Neural cell (in vitro differentiated cells): ENCODE measurements around the gene SLC16A4. TPM values are rescaled to one million over a fixed set of nuclear protein-coding genes. Genes with fewer than 3 reads are reported as not detected.
A peak's percentile ranks its signal among the peaks of the same experiment; 100 is the strongest.

ENCODE experiments used
- H2AFZ ChIP-seq: fragments of 200-600, 300-800 bp; sonication (generic), shearing (Covaris generic); 2 replicates; pipeline ENCODE4 v1.6.0; 2014; ENCODE audit warnings: low read depth, mild to moderate bottlenecking, antibody characterized with exemption, low read length, moderate library complexity
- H3F3A ChIP-seq: fragments of 200-600 bp; shearing (Covaris generic); 2 replicates; pipeline ENCODE4 v1.6.1; 2016; ENCODE audit warnings: mild to moderate bottlenecking, moderate library complexity, mixed read lengths, antibody characterized with exemption, low read length; ENCODE audit not compliant: insufficient read depth, poor library complexity, severe bottlenecking
- H3K27ac ChIP-seq: fragments of 200-600, 300-800 bp; sonication (generic), shearing (Covaris generic); 2 replicates; pipeline ENCODE4 v1.5.1; 2014; ENCODE audit warnings: mild to moderate bottlenecking, low read length, moderate library complexity
- H3K27me3 ChIP-seq: fragments of 300-800, 200-600 bp; sonication (generic), shearing (Covaris generic); 2 replicates; pipeline ENCODE4 v1.6.0; 2014; ENCODE audit warnings: mild to moderate bottlenecking, low read depth, low read length, moderate library complexity; ENCODE audit not compliant: insufficient read depth
- H3K36me3 ChIP-seq: fragments of 300-800, 200-600 bp; sonication (generic), shearing (Covaris generic); 2 replicates; pipeline ENCODE4 v1.5.1; 2014; ENCODE audit warnings: mild to moderate bottlenecking, antibody characterized with exemption, low read length, moderate library complexity; ENCODE audit not compliant: insufficient read depth
- H3K4me2 ChIP-seq: fragments of 300-800, 200-600 bp; sonication (generic), shearing (Covaris generic); 2 replicates; pipeline ENCODE4 v1.6.0; 2014; ENCODE audit warnings: mild to moderate bottlenecking, low read length
- H3K4me3 ChIP-seq: fragments of 300-800, 200-600 bp; sonication (generic), shearing (Covaris generic); 2 replicates; pipeline ENCODE4 v1.5.1; 2014; ENCODE audit warnings: mild to moderate bottlenecking, low read length, moderate library complexity
- H3K79me2 ChIP-seq: fragments of 200-600 bp; shearing (Covaris generic); replicated peaks from 2 replicates; pipeline ENCODE4 v1.6.0; 2014; ENCODE audit warnings: mild to moderate bottlenecking, low read length, moderate library complexity; ENCODE audit not compliant: insufficient read depth
- H3K9ac ChIP-seq: fragments of 300-800, 200-600 bp; sonication (generic), shearing (Covaris generic); 2 replicates; pipeline ENCODE4 v1.6.1; 2016; ENCODE audit warnings: mild to moderate bottlenecking, low read length, mixed read lengths
- H3K9me2 ChIP-seq: fragments of 200-600 bp; shearing (Covaris generic); 2 replicates; pipeline ENCODE4 v1.6.1; 2016; ENCODE audit warnings: mild to moderate bottlenecking, low read length, mixed read lengths; ENCODE audit not compliant: insufficient read depth
- H3K9me3 ChIP-seq: fragments of 200-600, 300-800 bp; sonication (generic), shearing (Covaris generic); 2 replicates; pipeline ENCODE4 v1.6.1; 2016; ENCODE audit warnings: mild to moderate bottlenecking, mixed run types, low read length, moderate library complexity, mixed read lengths
- H4K20me1 ChIP-seq: fragments of 200-600 bp; shearing (Covaris generic); 2 replicates; pipeline ENCODE4 v1.6.1; 2016; ENCODE audit warnings: mild to moderate bottlenecking, mixed run types; ENCODE audit not compliant: insufficient read depth
- CTCF ChIP-seq: fragments of 450-650 bp; IDR thresholded peaks from 2 replicates; pipeline ENCODE4 v1.5.1; 2014; ENCODE audit warnings: antibody characterized with exemption, mild to moderate bottlenecking, moderate library complexity; ENCODE audit not compliant: poor library complexity, severe bottlenecking
- EP300 ChIP-seq: fragments of 450-650 bp; conservative IDR thresholded peaks from 2 replicates; pipeline ENCODE4 v1.6.1; 2014; ENCODE audit warnings: antibody characterized with exemption, mild to moderate bottlenecking, moderate library complexity; ENCODE audit not compliant: poor library complexity, severe bottlenecking
- EZH2 ChIP-seq: fragments of 200-600, 300-800 bp; shearing (Covaris generic), sonication (generic); IDR thresholded peaks from 2 replicates; pipeline ENCODE4 v1.6.1; 2014; ENCODE audit warnings: antibody characterized with exemption, low read length, borderline replicate concordance, mild to moderate bottlenecking; ENCODE audit not compliant: insufficient read depth, poor library complexity, severe bottlenecking
- MXI1 ChIP-seq: fragments of 450-650 bp; conservative IDR thresholded peaks from 2 replicates; pipeline ENCODE4 v1.6.1; 2014; ENCODE audit warnings: antibody characterized with exemption, mild to moderate bottlenecking; ENCODE audit not compliant: poor library complexity, severe bottlenecking
- POLR2AphosphoS5 ChIP-seq: IDR thresholded peaks from 2 replicates; pipeline ENCODE4 v1.6.1; 2012
- RAD21 ChIP-seq: fragments of 450-650 bp; conservative IDR thresholded peaks from 2 replicates; pipeline ENCODE4 v1.6.1; 2014; ENCODE audit warnings: antibody characterized with exemption, mild to moderate bottlenecking, moderate library complexity
- REST ChIP-seq: IDR thresholded peaks from 2 replicates; pipeline ENCODE4 v1.6.1; 2012; ENCODE audit warnings: borderline replicate concordance
- SMC3 ChIP-seq: fragments of 450-650 bp; conservative IDR thresholded peaks from 2 replicates; pipeline ENCODE4 v1.6.1; 2014; ENCODE audit warnings: antibody characterized with exemption, mild to moderate bottlenecking, moderate library complexity; ENCODE audit not compliant: poor library complexity
- TAF1 ChIP-seq: IDR thresholded peaks from 2 replicates; pipeline ENCODE4 v1.6.1; 2012; ENCODE audit warnings: low read depth
- polyA plus RNA-seq: library from polyadenylated mRNA; depleted of rRNA; stranded (reverse); fragments of >200 nt; gene quantifications from 2 replicates; pipeline ENCODE4 v1.2.3, GENCODE V29; 2014

The SLC16A4 gene
- polyA plus RNA-seq, 1 donor from 2014 or later: 1.2 TPM

- H3K79me2 ChIP-seq: peaks cover 52% of the 10 kb centered on the region
- H3K27ac ChIP-seq: peak overlapping the region; percentile 83
- no peak overlapping the region for H2AFZ ChIP-seq
Observed at GRCh38 chr1:110340207-110340468, 50.7 kb downstream of the SLC16A4 start.

GRCh38 chr1:110339407-110340206 is 51.2 kb downstream of the SLC16A4 start:
- peak overlapping the region; percentile 72 for H3K4me2 ChIP-seq
- H2AFZ ChIP-seq: peak overlapping the region; percentile 58
- H4K20me1 ChIP-seq: peaks cover 4% of the 10 kb centered on the region
- H3K9me3 ChIP-seq: no peaks in the 10 kb centered on the region
- H3K27me3 ChIP-seq: no peaks in the 10 kb centered on the region
- H3F3A ChIP-seq: no peaks in the 10 kb centered on the region
- peak overlapping the region; percentile 80 for H3K9ac ChIP-seq
- peaks cover 46% of the 10 kb centered on the region for H3K79me2 ChIP-seq
- peak overlapping the region; percentile 79 for H3K4me3 ChIP-seq
- peaks cover 3% of the 10 kb centered on the region for H3K36me3 ChIP-seq
- peak overlapping the region; percentile 83 for H3K27ac ChIP-seq
- H3K9me2 ChIP-seq: no peaks in the 10 kb centered on the region
- TF ChIP-seq EP300 (peak; percentile 10), RAD21 (no peak), EZH2 (no peak), SMC3 (peak; percentile 54), CTCF (peak; percentile 72)

More at GRCh38 chr1:110340207-110340468, 50.7 kb downstream of the SLC16A4 start:
- H3K27me3 ChIP-seq: no peaks in the 10 kb centered on the region
- peak overlapping the region; percentile 72 for H3K4me2 ChIP-seq
- H3K36me3 ChIP-seq: peaks cover 3% of the 10 kb centered on the region
- no peaks in the 10 kb centered on the region for H3K9me3 ChIP-seq
- peak overlapping the region; percentile 79 for H3K4me3 ChIP-seq
- no peaks in the 10 kb centered on the region for H3K9me2 ChIP-seq
- H3K9ac ChIP-seq: peak overlapping the region; percentile 80
- no peaks in the 10 kb centered on the region for H3F3A ChIP-seq
- H4K20me1 ChIP-seq: peaks cover 4% of the 10 kb centered on the region
- TF ChIP-seq EP300: no peak
- no peak for TF ChIP-seq EZH2
- TF ChIP-seq CTCF: no peak
- no peak for TF ChIP-seq REST
- no peak for TF ChIP-seq TAF1
- TF ChIP-seq MXI1: no peak
- TF ChIP-seq POLR2AphosphoS5: no peak
- no peak for TF ChIP-seq RAD21
- TF ChIP-seq SMC3: no peak
